Stimulated activated CD8-positive, alpha-beta memory T cell treated with anti-CD3 and anti-CD28 coated beads, Interleukin-4, amount 100 ng/mL, for 4 hours (primary cell): ENCODE results near the gene MAPK13.
"Not testable (repeated sequence)": the region's sequence is repeated elsewhere in the genome, so short reads cannot be mapped to it uniquely, and the experiment has no call there.

Experiments used
- DNase-seq, 2 donors: peaks; one replicate each; pipeline ENCODE4 v3.0.0-alpha.2; 2020; ENCODE audit warnings: low read depth in 2 of 2, low spot score in 1 of 2

Gene MAPK13

DNA sequence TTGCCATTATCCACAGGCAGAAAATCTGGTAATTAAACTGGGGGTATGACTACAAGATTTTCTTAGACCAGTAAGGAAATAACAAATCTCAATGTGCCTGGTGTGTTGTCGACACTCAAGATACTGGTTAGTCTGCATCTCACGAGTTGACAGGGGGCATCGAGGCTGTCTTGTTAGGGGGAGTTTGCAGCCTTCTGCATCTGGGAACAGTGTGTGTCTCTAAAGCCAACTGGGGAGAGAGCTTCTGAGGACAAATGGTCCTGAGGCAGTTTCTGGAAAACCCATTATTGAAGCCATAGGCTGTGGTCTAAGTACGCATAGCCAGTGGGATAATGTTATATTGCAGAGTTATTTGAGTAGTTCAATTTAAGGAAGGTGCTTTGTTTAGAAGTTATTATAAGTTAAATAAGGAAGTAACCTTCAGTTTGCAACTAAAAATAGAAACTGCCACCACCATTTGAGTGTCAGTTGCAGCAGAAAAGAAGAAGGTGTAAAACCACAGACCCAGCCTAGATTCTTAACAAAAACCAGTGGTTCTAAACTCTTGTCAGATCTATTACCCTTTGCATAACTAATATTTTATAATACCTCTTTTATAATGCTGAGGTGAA, 15.4 kb upstream of the MAPK13 start:
- DNase-seq = no peak

DNA sequence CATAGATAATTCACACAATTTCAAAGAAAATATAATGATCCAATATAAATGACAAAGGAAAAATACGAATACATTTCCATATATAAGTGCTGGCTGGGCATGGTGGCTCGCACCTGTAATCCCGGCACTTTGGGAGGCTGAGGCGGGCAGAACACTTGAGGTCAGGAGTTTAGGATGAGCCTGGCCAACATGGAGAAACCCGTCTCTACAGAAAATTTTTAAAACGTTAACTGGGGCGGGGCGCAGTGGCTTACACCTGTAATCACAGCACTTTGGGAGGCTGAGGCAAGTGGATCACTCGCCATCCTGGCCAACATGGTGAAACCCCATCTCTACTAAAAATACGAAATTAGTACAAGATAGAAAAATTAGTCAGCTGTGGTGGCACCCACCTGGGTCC, 14.9 kb upstream of the MAPK13 start:
- DNase-seq = no peak

DNA sequence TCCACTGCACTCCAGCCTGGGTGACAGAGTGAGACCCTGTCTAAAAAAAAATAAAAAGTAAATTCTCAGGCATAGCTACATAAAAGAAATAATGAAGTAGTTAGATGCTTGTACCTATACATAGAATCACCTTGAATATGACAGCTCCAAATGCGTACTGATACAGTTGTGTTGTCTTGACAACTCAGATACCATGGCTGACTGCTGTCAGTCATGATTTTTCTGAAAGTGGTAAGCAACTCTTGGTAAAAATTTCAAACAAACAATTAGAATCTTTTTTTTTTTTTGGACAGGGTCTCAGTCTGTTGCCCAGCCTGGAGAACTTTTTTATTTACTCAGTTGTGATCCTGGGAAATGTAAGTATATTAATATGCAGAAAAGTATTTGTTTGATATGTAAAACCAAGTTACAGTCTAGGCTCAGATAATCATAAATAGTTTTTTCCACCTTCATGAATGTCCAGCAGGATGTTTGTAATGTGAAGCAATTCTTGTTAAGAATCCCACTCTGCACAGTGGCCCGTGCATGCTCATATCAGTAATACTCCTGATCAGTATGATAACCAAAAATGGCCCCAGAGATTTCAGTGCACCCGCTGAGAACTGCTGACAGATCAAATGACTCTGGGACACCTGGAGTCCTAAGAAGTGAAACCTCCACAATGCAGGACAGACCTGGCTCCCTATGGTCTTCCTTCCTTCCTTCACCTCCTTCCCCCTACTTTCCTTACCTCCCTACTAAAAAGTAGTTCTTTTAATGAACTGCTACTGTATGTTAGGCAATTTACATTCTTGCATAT, 14.0 kb upstream of the MAPK13 start:
- no peak for DNase-seq

DNA sequence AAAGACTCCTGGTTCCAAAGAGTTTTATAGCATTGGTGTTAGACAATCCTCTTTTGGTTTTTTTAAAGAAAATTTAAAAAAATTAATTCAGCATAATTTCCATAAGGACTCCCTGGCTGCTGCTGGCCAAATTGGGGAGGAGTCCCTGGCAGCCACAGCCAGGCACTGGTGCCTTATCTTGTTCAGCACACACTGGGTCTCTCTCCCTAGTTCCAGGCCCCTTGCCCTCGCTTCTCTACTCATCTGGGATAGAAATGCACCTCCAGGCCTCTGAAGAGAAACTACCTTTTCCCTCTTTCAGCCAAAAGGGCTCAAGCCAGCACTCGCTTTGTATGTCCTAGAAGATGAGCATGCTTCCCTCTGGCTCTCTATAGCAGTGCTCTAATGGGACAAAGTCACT, 13.4 kb upstream of the MAPK13 start:
- no peak for DNase-seq

DNA sequence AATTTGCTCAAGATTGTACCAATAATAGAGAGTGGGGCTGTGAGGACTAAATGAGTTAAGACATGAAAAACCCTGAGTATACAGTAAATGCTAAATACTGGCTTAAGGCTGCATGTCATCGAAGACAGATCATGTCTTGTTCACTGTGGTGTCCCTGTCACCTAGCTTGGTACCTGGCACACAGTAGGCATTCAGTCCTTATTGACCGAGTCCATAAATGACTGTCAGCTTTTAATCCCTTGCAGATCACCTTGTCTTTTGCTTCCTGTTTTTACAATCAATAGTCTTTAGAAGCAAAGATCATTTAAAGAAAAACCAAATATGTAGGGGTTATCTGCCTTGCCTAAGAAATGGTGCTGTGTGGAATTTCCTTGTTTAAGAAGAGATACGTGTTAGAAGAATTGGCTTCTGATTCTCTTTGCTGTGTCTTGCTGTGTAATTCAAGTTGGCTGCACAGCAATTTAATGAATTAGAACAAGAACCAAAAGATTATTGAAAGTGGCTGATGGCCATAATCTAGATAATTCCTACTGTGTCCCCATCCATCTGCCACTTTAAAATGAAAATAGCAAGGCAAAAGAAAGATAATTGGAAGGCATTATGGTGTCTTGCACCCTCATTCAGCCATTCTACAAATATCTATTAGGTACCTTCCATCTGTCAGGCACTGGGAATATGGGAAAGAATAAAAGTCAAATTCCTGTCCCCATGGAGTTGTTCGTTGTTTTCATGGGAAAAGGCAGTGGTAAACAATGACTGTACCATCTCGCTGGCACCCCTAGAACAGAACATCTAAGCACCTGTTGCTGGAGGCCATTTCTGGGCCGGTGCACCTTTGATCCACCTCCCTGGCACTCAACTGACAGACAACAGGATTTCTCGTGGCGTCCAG, 12.4 kb upstream of the MAPK13 start:
- no peak for DNase-seq

DNA sequence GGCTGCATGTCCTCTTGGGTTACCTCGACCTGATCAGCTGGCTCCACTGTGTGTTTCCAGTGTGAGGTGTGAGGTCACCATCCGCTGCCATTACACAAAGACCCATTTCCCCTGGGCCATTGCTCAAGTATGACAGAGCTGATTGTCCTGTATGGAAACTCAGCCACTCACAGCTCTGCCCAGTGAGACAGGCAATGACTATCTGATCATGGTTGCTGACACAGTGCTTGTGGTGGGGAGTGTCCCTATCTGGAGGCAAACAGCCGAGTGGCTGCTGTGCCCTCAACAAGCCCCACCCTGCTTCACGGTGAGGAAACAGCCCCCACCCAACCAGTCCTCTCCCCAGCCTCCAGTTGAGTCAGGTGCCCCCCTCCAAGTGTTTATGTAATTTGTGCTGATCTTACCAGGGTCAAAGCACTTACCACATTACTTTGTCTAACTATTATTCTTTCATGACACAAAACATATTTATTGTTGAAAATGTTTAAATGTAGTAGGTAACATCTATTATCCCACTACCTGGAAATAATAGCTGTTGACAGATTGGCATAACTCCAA, 11.7 kb upstream of the MAPK13 start:
- DNase-seq = peak; percentile 34 to 64

DNA sequence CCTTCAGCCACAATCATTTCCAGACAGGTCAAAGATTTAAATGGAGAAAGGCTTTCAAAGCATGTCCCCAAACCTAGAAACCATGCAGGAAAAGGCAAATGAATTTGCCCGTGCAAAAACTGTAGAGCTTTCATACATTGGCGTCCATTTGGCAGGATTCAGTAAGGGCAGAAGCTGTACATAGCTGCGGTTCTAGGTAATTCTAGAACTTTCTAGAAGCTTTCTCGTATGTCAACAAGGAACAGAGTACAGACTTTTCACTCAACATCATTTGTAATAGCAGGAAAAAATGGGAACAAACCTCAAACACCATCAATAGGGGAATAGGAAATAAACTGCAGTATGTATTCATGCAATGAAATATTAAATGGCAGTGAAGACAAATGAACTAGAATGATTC, 11.1 kb upstream of the MAPK13 start:
- no peak for DNase-seq

DNA sequence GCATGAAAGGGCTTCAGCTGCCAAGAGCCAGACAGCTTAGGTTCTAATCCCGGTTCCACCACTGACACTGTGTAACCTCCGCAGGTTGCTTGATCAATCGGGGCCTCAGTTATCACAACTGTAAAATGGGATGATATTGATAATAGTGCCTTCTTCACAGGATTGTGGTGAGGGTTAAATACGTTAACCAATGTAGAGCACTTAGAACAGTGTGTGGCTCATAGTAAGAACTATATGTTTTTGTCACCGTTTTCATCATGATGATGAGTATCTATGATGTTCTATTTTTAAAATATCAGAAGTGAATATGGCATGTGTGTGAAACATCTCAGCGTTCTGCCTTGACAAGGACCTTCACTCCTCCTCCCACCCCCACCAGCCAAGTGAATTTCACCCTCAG, 10.3 kb upstream of the MAPK13 start:
- DNase-seq = no peak

DNA sequence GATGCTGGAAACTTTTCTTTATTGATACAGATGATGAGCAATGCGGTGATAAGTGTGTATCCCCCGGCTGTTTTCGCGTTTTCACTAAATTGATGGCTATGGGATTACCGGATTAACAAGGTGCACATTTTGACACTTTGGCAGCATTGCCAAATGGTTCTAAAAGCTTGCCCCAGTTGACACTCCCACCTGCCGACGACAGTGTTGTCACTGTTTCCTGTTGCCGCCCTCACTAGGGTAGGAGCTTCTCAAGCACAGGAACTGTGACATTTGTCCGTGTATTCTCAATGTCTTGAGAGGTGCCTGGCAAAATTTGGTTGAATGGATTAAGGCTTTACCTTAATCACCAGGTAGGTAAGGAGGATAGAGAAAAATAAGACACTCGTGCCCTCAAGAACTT, 9.8 kb upstream of the MAPK13 start:
- DNase-seq = peak; percentile 56

DNA sequence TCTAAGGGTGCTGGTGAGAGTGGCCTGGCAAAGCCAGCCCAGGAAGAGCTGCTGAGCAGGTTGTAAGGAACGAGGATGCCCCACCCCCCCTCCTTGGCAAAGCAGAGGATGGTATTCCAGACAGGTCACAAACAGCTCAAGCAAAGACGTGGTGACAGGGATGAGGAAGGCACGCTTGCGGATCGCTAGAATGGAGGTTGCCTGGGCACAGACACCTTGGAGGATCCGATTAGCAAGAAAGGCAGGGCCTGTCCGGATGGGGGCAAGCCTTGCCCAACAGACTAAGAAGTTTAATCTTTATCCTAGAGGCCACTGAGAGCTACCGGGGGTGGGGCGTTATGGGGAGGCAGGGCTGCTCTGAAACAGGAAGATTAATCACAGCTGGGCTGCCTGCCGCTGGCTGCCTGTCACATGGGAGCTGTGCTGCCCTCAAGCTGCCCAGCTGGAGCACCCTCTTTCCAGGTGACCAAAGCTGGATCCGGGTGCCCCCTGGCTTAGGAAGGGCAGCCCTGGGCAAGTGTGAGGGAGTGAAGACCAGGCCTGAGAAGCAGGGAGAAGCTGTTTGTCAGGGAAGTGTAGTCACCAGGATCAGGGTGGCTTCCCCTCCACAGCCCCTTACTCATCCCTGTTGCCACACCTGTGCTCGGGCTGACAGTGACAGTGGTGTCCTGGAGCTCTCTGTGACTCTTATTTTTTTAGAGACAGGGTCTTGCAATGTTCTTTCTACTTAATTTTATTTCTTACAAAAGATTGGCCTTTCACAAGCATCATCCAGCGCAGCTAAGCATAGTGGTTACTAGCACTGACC, 9.1 kb upstream of the MAPK13 start:
- DNase-seq = peak in 1 of 2 donors; percentile 35

DNA sequence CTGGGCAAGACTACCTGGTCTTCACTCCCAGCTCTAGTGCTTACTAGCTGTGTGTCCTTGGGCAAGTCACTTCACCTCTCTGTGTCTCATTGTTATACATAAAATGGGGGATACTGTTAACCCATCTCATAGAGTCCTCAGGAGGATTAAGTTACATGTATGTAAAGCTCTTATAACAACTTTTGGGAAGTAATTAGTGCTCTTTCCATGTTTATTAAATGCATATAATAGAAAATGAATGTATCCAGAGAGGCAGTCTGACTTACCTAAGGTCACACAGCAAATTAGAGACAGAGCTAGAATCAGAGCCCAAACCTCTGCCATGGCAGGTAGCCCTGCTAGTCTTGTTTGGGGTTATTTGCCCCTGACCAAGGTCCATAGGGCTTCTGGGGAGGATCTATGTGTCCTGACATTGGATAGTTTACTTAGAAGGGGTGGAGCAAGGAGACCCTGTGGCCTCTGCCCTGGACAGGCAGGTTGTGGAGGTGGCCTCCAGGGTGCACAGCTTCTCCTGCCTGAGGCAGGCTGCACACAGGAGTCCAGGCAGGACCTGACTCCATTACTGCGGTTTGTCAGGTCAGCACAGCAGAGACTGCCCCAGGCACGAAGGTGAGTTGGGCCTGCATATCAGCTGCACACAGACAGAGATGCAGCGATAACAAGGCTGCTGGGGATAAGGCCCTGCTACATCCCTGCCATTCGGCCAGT, 8.4 kb upstream of the MAPK13 start:
- no peak for DNase-seq

DNA sequence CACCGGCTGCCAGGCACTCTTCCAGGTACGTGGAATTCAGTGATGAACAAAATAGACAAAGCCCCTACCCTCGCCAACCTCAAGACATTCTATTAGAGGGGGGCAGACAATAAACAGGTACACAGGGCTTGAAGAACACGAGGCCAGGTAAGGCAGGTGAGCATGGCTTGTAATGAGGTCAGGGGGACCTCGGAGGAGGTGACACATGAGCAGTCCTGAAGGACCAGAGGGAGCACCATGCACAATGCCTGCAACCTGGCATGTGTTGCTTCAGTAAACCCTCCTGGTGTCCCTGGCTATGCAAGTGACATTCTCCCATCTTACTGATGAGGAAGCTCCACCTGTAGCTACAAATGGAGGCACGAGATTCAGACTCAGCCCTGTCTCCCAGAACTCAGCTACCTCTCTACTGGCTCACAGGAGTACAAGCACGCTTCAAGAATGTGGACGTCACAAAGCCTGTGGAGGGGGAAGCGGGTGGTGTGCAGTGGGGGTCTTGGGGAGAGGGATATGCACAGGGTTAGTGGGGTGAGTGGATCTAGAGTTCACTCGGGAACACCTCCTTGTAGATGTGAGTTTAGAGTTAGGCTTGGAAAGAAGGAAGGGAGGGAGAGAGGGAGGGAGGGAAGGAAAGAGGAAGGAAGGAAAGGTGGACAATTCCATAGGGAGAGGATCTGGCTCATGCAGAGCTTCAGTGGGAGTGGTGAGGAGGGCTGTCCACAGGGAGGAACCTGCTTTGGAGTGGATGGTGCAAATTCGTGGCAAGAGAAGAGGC, 7.6 kb upstream of the MAPK13 start:
- DNase-seq = no peak

DNA sequence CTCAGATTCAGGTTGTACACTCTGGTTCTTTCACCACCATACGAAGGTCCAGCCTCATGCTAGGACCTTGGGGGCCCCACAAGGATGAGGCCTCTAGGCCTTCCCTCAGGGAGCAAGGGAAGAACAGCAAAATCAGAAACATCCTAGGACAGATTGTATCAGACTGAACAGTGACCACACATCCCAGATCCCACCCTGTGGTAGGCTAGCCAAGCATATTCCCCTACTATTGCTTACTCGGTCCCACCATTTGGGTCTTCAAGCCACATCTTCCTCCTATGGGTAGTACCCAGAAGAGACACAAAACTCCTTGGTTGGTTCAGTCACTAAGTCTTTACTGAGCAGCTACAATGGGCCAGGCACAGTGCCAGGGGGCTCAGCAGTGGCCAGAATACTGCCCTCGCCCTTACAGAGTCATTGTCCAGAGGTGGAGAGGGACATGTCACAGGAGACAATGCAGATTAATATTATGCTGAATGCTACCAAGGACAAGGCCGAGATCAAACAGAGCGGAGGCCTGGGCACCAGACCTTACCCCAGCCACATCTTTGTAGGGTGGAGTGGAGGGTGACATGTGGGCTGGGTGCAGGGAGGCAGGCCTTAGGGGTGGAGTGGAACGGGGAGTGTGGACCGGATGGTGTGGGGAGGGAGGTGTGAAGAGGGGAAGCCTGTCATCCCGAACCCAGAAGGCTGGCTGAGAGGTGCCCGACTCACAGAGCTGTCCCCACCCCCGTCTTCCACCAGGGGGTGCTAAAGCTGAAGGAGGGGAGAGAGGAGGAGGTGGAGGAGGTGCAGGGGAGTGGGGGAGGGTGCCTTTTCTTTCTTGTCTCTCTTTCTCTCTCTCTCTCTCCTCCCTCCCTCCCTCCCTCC, 6.8 kb upstream of the MAPK13 start:
- peak; percentile 75 to 84 for DNase-seq

DNA sequence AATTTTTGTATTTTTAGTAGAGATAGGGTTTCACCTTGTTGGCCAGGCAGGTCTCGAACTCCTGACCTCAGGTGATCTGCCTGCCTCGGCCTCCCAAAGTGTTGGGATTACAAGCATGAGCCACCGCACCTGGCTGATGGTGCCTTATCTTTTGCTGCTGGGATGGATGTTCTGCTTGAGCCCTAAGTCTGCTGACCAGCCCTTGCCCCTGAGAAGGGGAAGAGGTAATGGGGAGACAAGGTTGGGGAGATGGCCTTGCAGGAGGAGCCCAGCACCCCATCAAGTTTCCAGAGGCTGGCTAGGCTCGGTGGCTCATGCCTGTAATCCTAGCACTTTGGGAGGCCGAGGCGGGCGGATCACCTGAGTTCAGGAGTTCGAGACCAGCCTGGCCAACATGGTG, 6.0 kb upstream of the MAPK13 start:
- not testable (repeated sequence) for DNase-seq

DNA sequence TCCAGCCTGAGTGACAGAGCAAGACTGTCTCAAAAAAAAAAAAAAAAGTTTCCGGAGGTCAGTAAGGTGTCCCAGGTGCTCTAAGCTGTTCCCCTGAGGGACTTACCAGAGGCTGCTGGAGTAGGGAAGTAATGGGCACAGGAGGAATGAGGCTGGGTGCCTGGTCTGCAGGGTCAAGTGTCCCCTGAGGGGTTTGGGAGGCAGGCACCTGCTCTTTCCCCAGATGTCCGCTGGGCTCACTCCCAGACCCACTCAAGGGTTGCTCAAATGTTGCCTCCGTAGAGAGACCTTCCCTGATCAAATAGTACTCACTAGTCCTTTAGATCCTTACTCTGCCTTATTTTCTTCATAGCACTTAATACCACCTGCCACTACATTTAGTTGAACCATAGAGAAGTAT, 5.4 kb upstream of the MAPK13 start:
- DNase-seq = no peak

DNA sequence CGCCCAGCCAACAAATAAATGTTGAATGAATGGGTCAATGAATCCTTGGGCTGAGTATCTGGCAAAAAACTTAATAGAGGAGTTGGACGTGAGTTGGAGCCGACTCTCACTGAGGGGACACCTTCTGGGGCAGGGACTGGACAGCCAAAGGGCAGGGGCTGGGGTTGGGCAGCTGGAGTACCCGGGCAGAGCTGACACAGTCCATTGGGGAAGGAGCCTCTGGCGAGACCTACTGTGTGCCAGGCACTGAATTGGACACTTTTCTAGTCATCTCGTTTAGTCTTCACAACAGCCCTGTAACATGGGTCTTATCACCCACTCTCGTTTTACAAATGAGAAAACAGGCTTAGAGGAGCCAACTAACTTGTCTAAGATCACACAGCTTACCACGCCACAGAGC, 4.7 kb upstream of the MAPK13 start:
- no peak for DNase-seq

DNA sequence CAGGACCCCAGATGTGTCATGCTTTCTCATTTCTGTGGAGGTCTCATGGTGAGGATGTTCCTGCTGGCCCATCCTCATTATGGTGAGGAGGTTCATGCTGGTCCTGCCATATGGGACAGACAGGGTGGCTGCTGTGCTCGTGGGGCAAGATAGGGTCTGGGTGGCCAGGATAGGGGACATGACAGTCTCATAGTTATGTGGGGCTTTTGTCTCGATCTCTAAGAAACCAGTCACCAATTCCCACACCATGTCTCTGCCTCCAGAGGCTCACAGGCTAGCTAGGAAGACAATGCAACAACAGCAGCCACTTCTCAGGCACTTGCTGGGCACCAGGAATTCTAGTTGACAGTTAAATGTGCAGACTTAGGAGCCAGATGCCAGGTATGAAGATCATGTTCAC, 4.2 kb upstream of the MAPK13 start:
- no peak for DNase-seq
